Neural cell (in vitro differentiated cells): ENCODE measurements around the gene HOOK1.

Experiments used
- EP300 ChIP-seq: fragments of 450-650 bp; conservative IDR thresholded peaks from 2 replicates; pipeline ENCODE4 v1.6.1; 2014; ENCODE audit warnings: antibody characterized with exemption, mild to moderate bottlenecking, moderate library complexity; ENCODE audit not compliant: poor library complexity, severe bottlenecking
- EZH2 ChIP-seq: fragments of 200-600, 300-800 bp; shearing (Covaris generic), sonication (generic); IDR thresholded peaks from 2 replicates; pipeline ENCODE4 v1.6.1; 2014; ENCODE audit warnings: antibody characterized with exemption, low read length, borderline replicate concordance, mild to moderate bottlenecking; ENCODE audit not compliant: insufficient read depth, poor library complexity, severe bottlenecking
- POLR2AphosphoS5 ChIP-seq: IDR thresholded peaks from 2 replicates; pipeline ENCODE4 v1.6.1; 2012
- RAD21 ChIP-seq: fragments of 450-650 bp; conservative IDR thresholded peaks from 2 replicates; pipeline ENCODE4 v1.6.1; 2014; ENCODE audit warnings: antibody characterized with exemption, mild to moderate bottlenecking, moderate library complexity
- SMC3 ChIP-seq: fragments of 450-650 bp; conservative IDR thresholded peaks from 2 replicates; pipeline ENCODE4 v1.6.1; 2014; ENCODE audit warnings: antibody characterized with exemption, mild to moderate bottlenecking, moderate library complexity; ENCODE audit not compliant: poor library complexity
- TAF1 ChIP-seq: IDR thresholded peaks from 2 replicates; pipeline ENCODE4 v1.6.1; 2012; ENCODE audit warnings: low read depth
- TF ChIP-seq, protein P1 (sequence below): fragments of 450-650 bp; IDR thresholded peaks from 2 replicates; pipeline ENCODE4 v1.5.1; 2014; ENCODE audit warnings: antibody characterized with exemption, mild to moderate bottlenecking, moderate library complexity; ENCODE audit not compliant: poor library complexity, severe bottlenecking
- TF ChIP-seq, protein P2 (sequence below): IDR thresholded peaks from 2 replicates; pipeline ENCODE4 v1.6.1; 2012; ENCODE audit warnings: borderline replicate concordance

DNA sequence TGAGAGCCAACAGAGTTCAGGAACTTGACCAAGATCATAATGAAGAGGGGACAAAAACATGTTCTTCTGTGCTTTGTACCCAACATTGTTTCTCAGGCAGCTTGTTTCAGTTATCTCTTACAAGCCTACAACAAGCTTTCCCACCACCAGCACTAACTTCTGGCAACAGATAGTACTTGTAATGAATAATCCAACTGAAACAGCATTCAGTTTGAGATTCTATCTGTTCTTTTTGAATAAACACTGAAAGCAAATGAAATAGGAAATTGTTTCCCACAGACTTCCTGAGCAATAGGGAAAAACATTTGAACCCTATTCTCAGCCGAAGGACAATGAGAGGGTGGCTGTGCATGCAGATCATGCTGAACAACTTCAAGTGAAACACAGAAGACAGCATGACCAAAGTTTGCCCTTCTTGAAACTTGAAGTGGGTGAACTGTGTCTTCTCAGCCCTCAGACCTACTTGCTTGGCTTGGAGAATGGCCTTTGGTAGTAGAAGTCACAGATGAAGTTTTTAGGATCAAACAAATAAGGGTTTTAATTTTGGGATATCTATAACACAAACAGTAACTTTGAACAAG is 11.2 kb upstream of the HOOK1 start:
- TF ChIP-seq, protein P1, sequence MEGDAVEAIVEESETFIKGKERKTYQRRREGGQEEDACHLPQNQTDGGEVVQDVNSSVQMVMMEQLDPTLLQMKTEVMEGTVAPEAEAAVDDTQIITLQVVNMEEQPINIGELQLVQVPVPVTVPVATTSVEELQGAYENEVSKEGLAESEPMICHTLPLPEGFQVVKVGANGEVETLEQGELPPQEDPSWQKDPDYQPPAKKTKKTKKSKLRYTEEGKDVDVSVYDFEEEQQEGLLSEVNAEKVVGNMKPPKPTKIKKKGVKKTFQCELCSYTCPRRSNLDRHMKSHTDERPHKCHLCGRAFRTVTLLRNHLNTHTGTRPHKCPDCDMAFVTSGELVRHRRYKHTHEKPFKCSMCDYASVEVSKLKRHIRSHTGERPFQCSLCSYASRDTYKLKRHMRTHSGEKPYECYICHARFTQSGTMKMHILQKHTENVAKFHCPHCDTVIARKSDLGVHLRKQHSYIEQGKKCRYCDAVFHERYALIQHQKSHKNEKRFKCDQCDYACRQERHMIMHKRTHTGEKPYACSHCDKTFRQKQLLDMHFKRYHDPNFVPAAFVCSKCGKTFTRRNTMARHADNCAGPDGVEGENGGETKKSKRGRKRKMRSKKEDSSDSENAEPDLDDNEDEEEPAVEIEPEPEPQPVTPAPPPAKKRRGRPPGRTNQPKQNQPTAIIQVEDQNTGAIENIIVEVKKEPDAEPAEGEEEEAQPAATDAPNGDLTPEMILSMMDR: no peak
- TF ChIP-seq, protein P2, sequence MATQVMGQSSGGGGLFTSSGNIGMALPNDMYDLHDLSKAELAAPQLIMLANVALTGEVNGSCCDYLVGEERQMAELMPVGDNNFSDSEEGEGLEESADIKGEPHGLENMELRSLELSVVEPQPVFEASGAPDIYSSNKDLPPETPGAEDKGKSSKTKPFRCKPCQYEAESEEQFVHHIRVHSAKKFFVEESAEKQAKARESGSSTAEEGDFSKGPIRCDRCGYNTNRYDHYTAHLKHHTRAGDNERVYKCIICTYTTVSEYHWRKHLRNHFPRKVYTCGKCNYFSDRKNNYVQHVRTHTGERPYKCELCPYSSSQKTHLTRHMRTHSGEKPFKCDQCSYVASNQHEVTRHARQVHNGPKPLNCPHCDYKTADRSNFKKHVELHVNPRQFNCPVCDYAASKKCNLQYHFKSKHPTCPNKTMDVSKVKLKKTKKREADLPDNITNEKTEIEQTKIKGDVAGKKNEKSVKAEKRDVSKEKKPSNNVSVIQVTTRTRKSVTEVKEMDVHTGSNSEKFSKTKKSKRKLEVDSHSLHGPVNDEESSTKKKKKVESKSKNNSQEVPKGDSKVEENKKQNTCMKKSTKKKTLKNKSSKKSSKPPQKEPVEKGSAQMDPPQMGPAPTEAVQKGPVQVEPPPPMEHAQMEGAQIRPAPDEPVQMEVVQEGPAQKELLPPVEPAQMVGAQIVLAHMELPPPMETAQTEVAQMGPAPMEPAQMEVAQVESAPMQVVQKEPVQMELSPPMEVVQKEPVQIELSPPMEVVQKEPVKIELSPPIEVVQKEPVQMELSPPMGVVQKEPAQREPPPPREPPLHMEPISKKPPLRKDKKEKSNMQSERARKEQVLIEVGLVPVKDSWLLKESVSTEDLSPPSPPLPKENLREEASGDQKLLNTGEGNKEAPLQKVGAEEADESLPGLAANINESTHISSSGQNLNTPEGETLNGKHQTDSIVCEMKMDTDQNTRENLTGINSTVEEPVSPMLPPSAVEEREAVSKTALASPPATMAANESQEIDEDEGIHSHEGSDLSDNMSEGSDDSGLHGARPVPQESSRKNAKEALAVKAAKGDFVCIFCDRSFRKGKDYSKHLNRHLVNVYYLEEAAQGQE: no peak
- no peak for TF ChIP-seq POLR2AphosphoS5
- TF ChIP-seq EP300: no peak
- TF ChIP-seq TAF1: no peak
- TF ChIP-seq RAD21: no peak
- no peak for TF ChIP-seq EZH2
- TF ChIP-seq SMC3: no peak
